A204.1 (cell line): ENCODE measurements around the gene SERPINA9.

Source experiments
- FAIRE-seq: peaks from 2 replicates; lab custom pipeline; 2012; peaks lifted over from hg19 to GRCh38; lab: Jason Lieb, UNC

SERPINA9 gene

DNA sequence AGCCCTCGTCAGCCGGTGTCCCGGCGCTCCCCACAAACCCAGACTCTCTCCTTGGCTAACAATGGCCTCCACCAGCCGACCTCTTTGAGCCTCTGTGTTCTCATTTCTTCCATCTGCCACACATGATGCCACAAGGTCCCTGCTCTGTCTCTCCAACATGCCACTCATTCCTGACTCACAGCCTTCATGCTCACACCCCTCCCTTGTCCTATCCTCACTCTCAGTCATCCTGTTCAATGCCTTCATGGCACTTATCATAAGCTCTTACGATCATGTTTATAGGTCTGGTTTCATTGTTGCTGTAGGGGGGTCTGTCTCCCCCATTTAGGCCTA lies 13.8 kb downstream of the SERPINA9 start:
- FAIRE-seq = no peak

DNA sequence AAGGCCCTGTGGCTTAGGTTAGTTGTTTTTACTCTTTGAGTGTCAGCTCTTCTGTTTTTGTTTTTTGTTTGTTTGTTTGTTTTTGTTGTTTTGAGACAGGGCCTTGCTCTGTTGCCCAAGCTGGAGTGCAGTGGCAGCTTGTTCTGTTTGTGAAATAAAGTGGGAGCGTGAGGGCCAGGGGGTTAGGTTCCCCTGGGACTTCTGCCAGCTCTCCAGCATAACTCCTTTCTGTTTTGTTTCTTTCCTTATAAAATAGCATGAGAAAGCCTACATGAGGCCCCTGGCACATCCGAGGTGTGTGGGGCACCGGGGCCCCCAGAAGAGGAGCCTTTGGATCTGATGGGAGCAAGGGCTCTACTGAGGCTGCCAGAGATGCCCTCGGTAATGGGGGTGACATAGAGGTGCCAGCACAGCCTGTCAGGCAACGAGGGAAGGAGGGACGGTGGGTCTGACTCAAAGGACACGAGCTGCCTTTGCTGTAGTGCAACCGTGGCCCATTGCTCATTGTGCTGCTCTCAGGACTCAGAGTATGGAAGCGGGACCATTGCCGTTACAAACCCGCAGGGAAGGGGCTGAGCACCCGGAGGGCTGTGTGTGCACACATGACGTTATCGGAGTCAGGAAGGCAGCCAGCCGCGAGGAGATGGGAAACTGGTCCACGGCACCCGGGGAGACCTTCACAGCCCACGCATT lies 14.3 kb downstream of the SERPINA9 start:
- FAIRE-seq = no peak

DNA sequence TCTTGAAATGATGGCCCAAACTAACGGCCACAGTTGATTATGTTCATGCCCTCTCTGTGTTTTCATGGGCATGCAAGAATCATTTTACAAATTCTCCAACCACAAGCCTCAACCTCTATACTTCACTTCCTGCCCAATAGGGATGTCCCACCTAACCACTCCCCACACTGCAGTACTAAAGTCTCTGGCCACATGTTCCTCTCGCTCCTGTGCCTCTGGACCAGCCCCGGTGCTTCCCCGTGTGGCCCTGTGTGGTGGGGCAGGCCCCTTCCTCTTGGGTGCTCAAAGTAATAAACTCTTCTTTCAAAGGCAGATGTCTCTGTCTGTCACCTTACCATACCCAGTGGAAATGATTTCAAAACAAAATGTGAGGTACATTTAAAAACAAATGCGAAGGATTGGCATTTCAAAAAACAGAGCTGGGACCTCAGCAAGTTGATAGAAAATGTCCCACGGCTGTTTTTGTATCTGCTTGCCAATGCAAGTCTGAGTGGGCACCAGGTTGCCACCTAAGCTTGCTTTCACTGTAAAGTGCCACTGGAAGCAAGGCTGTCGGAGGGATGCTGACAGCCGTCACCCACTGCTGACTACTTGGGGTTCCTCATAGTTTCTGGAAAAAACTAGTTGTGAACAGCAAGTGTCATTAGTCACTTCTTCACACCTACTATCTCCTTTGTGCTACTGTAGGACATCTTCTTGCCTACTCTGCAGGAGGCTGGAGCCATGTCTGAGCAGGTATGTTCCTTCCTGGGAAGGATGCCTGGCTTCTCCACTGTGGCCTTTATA lies 15.2 kb downstream of the SERPINA9 start:
- no peak for FAIRE-seq

DNA sequence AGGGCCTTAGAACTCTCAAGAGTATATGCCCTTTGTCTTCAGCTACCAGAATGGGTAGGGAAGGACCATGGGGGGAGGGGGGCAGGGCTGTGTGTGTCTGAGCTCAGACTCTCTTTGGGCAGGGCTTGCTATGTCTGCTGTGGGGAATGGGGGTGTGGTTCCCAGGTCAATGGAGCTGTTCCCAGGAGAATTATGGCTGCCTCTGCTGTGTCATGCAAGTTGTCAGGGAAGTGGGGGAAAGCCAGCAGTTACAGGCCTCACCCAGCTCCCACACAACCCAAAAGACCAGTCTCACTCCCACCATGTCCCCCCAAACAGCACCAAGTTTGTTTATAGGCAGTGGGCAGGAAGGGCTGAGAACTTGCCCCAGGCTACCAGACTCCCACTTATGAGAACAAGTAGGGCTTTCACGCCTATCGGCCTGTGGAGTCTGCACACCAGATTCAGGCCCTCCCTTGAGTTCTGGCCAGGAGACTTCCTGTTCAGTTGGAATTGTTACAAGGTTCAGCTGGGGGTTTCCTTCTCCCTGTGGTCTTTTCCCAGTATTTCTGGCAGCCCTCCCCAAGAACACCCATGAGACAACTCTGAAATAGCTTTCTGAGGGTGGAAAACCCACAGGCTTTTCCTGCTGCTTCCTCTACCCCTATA lies 17.3 kb downstream of the SERPINA9 start:
- FAIRE-seq = no peak

DNA sequence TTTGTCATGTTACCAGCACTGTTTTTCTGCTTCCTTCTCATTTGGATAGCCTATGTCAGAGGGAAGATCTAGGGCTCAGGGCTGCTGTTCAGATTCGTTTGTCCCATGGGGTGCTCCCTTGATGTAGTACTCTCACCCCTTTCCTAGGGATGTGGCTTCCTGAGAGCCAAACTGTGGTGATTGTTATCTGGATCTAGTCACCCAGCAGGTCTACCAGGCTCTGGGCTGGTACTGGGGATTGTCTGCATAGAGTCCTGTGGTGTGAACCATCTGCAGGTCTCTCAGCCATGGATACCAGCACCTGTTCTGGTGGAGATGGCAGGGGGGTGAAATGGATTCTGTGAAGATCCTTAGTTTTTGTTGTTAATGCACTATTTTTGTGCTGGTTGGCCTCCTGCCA lies 17.9 kb downstream of the SERPINA9 start:
- no peak for FAIRE-seq

DNA sequence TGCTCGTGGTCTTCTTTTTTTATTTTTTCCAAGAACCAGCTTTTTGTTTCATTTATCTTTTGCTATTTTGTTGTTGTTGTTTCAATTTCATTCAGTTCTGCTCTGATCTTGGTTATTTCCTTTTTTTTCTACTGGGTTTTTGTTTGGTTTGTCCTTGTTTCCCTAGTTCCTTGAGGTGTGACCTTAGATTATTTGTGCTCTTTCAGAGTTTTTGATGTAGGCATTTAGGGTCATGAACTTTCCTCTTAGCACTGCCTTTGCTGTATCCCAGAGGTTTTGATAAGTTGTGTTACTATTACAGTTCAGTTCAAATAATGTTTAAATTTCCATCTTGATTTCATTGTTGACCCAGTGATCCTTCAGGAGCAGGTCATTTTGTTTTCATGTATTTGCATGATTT lies 20.1 kb downstream of the SERPINA9 start:
- FAIRE-seq = no peak

DNA sequence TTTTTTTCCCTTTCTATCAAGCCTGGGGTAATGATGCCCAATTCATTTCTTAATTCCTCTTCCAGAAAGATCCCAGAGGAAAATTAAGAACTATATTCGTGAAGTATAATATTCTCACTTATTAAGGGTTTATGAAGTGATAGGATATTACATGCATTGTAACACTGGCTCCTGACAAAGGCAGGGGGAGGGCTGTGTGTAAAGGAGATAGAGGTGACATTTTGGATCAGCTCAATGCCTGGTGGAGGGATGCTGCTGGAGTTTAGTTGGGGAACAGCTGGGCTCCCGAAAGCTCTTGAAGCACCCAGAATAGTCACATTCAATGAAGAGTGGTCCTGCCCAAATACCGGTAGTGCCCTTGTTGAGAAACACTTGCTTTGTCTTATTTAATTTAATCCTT lies 24.2 kb downstream of the SERPINA9 start:
- FAIRE-seq = no peak

DNA sequence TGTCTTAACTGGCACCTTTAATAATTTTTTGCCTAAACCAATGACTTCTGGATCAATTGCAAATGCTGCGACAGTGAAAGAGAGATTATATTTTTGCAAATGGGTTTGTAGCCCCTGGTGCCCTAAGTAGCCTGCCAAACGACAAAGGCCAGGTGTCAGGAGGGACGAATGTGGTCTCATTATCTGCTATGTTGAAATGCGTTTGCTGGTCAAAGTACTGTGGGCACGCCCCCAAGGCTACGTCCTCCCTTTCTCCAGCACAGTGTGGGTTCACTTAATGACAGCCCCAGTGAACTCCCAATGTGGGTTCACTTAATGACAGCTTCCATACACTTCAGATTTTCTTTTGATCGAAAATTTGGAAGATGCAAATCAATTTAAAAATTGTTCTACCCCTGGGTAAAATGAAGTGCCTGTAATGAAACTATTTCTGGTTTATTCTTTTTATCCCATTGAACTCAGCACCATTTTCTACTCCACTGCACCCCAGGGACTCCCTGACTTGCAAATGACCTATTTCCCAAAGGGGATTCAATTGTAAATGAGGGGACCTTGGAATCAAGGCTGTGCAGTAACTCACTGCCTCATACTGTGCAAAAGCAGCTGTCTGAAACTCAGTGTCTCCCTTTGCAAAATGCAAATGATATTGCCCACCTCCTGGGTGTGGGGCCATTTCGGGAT lies 24.8 kb downstream of the SERPINA9 start:
- no peak for FAIRE-seq

DNA sequence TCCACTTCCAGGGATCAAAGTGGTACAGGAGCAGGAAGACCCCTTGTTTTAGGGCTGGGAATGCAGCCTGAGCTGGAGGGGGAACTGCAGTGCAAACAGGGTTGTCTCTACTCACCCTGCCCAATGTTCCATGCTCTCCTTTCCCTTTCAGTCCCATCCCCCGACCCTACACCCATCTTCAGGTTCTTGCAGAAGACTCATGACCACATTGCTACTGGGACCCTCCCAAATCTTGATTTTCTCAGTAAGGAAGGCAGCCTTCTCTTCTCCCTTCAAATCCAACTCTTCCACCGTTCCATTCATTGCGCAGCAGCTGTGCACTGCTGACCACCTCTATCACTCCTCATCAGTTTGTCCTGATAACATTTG lies 25.3 kb downstream of the SERPINA9 start:
- FAIRE-seq = no peak

DNA sequence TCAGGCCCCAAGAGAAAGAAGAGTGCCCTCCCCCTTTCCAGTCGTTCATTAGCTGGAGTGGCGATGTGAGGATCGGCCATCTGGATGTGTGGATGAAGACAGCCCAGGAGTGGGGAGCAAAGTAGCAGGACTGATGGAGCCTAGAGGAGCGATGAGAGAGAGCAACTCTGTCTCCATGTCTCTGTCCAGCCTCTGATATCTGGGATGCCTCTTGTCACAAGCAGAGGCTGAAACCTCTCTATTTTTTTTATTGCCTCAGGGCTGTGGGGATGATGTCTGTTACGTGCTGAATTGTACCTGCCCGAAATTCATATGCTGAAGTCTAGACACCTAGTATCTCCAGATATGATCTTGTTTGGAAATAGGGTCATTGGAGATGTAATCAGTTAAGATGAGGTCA lies 26.1 kb downstream of the SERPINA9 start:
- FAIRE-seq = no peak

DNA sequence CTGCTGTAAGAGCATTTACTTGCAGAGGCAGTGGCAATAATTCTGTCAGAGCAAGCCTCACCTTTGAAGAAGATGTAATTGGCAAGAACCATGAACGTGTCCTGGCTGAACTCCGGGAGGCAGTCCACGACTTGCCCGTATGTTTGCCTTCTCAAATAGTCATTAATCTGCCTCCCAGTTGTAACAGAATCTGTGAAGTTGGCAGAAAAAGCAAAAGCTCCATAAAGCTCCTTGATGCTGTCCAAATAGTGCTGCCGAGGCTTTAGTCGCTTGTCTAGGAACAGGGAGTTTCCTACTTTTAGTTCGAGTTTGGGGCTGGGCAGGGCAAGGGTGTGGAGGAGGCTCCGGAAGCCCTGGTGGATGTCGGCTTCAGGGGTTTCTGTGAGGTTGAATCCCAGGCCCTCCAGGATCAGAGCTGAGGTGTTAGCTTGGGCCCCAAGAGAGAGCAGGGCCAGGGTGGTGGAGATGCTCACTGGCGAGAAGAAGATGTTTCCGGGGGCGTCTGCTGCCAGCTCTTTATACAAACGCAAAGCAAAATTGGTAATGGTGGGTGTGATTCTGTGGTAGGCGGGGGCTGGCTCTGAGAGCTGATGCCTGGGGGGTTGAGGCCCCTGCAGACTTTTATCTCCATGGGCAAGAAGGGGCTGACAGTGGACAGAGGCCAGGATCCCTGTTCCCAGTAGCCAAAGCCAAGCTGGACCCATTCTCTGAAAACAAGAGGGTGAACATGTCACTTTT lies 27.8 kb downstream of the SERPINA9 start:
- no peak for FAIRE-seq

DNA sequence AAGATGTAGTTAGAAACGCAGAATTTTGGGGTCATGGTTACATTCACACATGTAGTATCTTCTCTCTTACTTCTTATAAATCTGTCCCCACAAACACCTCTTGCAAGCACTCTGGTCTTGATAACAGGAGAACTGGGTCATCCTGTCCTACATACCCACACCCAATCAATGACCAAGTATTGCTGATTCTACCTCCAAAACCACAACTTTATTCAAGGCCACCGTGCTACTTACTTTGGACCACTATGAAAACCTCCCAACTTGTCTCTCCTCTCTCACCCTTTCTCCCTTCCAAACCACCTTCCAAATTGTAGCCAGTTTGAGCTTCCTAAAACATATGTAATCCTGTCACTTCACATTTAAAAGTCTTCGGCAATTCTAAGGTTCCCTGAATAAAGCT lies 28.8 kb downstream of the SERPINA9 start:
- no peak for FAIRE-seq

DNA sequence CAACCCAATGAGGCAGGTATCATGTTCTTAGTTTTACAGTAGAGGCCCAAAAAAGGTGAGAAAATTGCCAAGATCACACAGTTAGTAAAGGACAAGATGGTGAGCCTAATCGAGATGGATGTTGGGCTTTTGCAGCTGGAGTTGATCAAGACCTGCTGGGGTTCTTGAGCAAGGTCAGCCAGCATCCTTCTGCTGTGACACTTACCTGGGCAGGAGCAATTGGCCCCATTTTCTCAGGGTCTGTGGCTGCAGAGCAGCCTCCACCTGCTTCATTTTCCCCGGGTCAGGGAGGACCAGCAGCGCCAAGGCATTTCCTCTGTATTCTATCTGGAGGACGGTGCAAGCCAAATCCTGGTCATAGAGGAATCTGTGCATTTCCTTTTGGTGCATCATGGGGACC lies 29.9 kb downstream of the SERPINA9 start:
- FAIRE-seq = no peak

DNA sequence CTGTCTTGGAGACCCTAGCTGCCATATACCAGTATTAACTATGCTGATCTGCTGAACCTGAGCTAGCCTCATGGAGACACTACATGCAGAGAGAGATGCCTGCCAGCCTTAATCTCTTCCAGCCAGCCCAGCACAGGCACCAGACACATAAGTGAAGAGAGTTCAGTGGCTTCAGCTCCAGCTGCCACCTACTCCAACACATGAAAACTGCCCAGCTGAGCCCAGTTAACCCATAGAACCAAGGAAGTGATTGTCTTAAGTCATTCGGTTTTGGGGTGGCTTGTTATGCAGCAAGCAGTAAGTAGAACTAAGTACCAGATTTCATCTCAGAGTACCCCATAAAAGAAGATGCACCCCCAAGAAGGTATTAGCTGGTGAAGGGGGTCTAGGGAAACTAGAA lies 31.0 kb downstream of the SERPINA9 start:
- FAIRE-seq = no peak

DNA sequence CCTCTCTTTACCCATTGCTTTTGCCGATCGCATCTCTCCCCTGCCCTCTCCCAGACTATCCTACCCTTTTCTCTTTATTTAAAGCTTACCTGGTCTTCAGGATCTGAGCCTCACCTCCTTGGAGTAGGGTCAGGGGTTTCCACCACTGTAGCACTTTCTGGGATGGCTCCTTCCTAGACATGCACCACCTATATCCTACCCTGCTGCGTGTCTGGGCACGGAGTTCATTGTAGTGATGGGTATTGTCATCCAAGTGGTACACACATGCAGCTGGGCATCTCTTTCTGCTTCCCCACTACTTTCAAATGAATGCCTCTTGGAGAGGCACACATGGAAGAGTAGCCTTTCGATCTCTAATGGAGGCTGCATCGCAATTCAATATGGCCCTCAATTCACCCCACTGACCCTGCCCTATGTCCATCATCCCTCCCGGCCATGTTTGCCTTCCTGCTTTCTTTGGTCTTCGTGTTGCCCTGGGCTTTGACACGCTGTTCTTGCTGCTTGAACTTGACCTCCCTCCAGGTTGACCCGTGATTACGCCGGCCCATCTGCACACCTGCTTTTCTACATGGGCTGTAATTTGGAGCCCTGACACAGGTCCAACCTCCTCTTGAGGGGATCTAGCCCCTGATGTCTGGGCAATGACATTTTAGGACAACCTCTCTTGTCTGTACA lies 34.3 kb downstream of the SERPINA9 start:
- FAIRE-seq = no peak

DNA sequence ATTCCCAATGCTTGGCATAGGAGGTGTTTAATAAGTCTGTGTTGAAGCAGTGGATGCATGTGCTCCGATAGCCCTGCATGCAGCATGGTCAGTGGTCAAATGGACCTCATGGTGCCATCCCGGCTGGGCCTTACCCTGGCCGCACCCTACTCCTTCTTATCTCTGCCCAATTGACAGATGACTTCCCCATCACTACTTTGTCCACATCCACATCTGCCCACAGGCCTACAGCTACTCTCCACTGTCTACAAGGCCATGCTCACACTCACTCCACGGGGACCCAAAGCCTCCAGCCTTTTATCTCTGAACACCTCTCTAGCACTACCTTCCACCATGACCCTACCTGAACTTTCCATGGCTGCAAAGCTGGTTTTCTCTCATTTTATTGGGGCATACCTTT lies 34.9 kb downstream of the SERPINA9 start:
- FAIRE-seq = no peak

DNA sequence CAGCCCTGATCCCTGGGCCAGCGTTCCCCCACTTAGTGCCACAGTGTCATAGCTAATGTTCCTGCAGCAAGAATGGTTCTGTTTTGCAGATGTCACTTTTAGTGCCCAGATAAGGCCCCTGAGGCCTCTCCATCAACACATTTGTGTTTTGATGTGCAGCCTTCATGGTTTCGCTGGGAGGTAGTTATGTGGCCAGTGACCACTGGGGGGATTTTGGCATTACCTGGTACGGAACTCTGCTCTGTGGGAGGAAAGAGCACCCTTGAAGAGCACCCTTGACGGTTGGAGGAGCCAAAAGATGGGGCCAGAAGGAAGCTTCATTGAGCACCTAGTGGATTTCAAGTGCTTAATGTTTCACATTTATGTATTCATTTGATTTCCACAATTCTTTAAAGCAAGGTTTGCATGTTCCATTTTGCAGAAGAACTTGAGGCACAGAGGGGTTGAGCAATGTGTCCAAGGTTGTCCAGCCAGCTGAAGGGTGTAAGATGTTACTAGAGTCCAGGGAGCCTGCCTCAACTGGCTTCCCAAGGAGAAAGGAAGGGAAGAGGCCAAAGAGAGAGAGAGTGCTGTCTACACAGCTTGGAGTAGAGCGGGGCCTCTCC lies 36.4 kb downstream of the SERPINA9 start:
- no peak for FAIRE-seq

DNA sequence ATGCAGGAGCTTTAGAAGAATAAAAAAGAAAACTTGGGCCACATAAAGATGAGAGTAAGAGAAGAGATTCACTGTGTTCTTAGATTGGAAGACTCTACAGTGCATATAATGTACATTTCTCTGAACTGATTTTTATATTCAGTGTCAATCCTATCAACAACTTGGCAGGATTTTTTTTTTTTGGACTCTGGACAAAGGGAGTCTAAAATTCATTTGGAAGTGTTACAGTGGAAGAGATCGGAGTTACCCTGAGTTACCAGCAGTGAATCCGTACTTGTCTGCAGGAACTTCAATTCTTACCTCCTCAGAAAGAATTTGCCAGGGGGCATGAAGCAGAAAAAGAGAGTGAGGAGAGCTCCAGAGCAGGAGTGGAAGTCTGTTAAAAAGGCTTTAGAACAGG lies 47.4 kb downstream of the SERPINA9 start:
- FAIRE-seq = no peak

DNA sequence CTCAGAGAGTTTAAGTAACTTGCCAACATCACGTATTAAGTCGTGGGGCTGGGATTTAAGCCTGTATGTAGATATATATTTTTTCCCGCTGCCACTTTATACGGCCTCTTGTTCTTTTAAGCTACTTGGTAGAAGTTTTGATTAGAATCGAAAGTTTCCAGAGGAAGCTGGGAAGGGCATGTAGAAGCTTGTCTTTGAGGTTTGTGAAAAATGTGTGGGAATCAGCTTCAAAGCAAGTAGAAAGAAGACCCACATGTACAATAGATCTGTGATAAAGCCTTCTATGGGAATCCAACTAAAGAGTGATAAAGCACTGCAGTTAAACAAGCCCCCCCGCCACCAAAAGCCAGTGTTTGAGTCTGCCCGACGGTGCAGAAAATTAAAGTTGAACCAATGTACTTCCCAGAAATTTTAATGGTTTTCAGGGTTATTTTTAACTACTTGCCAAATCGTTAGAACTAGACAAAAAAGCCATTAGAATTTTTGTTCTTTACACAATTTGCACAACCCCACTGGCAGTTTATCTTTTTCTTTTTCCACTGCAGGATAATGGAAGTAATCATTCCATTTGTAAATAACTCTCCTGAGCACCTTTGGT lies 48.9 kb downstream of the SERPINA9 start:
- FAIRE-seq = no peak

DNA sequence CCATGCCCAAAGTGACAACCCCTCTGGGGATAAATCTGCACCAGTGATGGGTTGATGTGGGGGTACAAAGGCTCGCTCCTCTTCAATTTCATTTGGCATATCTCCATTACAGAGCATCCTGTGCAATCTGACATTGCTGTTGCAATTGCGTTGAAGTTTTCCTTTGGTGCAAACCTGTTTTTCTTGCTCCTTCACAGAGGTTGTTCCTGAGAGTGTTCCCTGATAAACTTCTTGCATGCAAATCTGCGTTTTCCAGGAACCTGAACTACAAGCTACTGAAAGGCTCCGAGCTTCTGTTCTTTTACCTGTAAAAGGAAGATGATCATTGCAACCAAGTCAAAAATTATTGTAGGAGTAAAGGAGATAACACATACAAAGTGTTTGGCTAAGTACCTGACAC lies 49.5 kb downstream of the SERPINA9 start:
- FAIRE-seq = no peak

DNA sequence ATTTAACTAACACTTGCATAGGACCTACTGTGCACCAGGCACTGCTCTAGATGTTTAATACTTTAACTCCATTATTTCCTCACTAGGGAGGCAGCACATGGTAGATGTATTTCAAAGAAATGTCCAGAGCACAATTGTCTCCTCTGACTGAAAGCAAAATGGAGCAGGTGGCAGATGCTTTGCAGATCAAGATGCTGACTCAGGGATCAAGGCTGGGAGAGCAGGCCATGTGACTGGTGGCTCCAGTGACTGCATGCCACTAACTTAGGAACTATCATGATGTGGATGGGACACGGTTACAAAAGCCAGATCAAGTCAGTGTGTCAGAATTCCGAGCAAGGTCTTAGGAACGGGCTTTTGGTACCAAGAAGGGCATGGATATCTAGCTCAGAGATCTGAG lies 51.6 kb downstream of the SERPINA9 start:
- no peak for FAIRE-seq
